SK-N-SH treated with all-trans-retinoic acid at 6 μM for 48 hours (cell line): ENCODE measurements around the gene LARGE1.

Experiments used
- GLIS3 ChIP-seq: fragments of 250-450 bp; sonication (Bioruptor Pico); IDR thresholded peaks from 2 replicates; pipeline ENCODE4 v1.5.0; 2020; ENCODE audit warnings: mild to moderate bottlenecking, moderate library complexity
- RARB ChIP-seq: fragments of 250-450 bp; sonication (Bioruptor Pico); IDR thresholded peaks from 2 replicates; pipeline ENCODE4 v1.8.0; 2021; ENCODE audit warnings: mild to moderate bottlenecking, moderate library complexity
- SNAI2 ChIP-seq: fragments of 250-450 bp; sonication (Bioruptor Pico); IDR thresholded peaks from 2 replicates; pipeline ENCODE4 v1.5.0; 2020; ENCODE audit warnings: mild to moderate bottlenecking, moderate library complexity
- ZC3H10 ChIP-seq: fragments of 250-450 bp; sonication (Bioruptor Pico); IDR thresholded peaks from 2 replicates; pipeline ENCODE4 v1.5.1; 2021; ENCODE audit warnings: mild to moderate bottlenecking, moderate library complexity
- ZNF70 ChIP-seq: fragments of 450-650 bp; formaldehyde crosslinking; IDR thresholded peaks from 2 replicates; pipeline ENCODE4 v1.5.0; 2020; ENCODE audit warnings: mild to moderate bottlenecking, moderate library complexity
- ZNF8 ChIP-seq: fragments of 450-650 bp; formaldehyde crosslinking; IDR thresholded peaks from 2 replicates; pipeline ENCODE4 v1.5.0; 2020; ENCODE audit warnings: mild to moderate bottlenecking, moderate library complexity
- TF ChIP-seq, protein P1 (sequence below): fragments of 250-450 bp; sonication (Bioruptor Pico); IDR thresholded peaks from 2 replicates; pipeline ENCODE4 v1.8.0; 2020; ENCODE audit warnings: mild to moderate bottlenecking, moderate library complexity, borderline replicate concordance

DNA sequence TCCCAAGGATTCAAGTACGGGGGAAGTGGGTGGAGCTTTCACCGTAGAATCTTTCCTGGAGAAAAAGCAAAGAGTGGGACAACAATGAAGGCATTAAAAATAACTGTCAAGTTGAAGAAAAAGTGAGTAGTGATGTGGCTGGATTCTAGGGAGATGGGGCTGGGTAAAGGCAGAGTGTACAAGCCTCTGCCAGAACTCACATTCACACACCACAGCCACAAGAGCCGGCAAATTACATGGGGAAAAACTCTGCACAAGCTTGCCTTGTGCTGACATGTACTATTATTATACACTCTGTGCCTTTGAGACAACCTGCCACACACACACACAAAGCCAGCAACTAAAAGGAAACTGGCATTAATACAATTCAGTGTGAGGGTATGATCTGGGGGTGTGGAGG is 182.6 kb downstream of the LARGE1 start:
- TF ChIP-seq ZNF70 (CRISPR knock-in tag) (no peak), RARB (CRISPR knock-in tag) (no peak), SNAI2 (CRISPR knock-in tag) (no peak), ZC3H10 (no peak), ZNF8 (CRISPR knock-in tag) (no peak), GLIS3 (no peak)
- TF ChIP-seq, protein P1, sequence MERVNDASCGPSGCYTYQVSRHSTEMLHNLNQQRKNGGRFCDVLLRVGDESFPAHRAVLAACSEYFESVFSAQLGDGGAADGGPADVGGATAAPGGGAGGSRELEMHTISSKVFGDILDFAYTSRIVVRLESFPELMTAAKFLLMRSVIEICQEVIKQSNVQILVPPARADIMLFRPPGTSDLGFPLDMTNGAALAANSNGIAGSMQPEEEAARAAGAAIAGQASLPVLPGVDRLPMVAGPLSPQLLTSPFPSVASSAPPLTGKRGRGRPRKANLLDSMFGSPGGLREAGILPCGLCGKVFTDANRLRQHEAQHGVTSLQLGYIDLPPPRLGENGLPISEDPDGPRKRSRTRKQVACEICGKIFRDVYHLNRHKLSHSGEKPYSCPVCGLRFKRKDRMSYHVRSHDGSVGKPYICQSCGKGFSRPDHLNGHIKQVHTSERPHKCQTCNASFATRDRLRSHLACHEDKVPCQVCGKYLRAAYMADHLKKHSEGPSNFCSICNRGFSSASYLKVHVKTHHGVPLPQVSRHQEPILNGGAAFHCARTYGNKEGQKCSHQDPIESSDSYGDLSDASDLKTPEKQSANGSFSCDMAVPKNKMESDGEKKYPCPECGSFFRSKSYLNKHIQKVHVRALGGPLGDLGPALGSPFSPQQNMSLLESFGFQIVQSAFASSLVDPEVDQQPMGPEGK (CRISPR knock-in tag): no peak
